ENCODE data around the gene WFIKKN1.

The WFIKKN1 gene

DNA sequence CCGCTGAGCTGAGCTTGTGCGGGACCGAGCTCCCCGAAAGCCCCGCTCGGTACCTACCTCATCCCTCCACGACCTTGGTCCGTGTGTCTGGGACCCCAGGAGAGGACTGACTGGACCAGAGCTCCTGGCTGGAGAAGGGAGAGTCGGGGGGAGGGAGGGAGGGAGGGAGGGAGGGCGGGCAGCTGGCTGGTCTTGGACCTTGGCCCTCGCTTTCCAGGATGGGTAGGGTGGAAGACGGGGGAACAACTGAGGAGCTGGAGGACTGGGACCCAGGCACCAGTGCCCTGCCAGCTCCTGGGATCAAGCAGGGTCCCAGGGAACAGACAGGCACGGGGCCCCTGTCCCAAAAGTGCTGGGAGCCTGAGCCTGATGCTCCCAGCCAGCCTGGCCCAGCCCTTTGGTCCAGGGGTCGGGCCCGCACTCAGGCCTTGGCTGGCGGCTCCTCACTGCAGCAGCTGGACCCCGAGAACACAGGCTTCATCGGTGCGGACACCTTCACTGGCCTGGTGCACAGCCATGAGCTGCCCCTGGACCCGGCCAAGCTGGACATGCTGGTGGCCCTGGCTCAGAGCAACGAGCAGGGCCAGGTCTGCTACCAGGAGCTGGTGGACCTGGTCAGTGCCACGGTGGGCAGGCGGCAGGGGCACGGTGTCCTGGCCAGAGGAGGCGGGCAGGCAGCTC is 45.2 kb downstream of the WFIKKN1 start:
- no peak for DNase-seq

DNA sequence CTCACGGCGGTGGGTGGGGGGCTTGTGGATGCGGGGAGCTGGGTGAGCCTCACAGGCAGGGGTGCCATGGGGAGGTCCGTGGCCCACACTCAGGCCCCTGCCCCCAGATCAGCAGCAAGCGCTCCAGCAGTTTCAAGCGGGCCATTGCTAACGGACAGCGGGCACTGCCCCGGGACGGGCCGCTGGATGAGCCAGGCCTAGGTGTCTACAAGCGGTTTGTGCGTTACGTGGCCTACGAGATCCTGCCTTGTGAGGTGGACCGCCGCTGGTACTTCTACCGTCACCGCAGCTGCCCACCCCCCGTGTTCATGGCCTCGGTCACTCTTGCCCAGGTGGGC is 45.7 kb downstream of the WFIKKN1 start:
- no peak for DNase-seq

DNA sequence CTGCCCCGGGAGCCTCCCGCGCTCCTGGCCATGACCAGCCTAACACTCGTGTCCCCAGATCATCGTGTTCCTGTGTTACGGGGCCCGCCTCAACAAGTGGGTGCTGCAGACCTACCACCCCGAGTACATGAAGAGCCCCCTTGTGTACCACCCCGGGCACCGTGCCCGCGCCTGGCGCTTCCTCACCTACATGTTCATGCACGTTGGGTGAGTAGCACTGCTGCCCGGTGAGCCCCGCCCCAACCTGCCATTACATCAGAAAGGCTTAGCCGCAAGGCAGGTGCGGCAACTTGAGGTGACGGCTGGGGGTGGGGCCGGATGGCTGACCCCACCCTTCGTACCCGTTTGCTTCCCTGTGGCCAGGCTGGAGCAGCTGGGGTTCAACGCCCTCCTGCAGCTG is 46.1 kb downstream of the WFIKKN1 start:
- no peak for DNase-seq

DNA sequence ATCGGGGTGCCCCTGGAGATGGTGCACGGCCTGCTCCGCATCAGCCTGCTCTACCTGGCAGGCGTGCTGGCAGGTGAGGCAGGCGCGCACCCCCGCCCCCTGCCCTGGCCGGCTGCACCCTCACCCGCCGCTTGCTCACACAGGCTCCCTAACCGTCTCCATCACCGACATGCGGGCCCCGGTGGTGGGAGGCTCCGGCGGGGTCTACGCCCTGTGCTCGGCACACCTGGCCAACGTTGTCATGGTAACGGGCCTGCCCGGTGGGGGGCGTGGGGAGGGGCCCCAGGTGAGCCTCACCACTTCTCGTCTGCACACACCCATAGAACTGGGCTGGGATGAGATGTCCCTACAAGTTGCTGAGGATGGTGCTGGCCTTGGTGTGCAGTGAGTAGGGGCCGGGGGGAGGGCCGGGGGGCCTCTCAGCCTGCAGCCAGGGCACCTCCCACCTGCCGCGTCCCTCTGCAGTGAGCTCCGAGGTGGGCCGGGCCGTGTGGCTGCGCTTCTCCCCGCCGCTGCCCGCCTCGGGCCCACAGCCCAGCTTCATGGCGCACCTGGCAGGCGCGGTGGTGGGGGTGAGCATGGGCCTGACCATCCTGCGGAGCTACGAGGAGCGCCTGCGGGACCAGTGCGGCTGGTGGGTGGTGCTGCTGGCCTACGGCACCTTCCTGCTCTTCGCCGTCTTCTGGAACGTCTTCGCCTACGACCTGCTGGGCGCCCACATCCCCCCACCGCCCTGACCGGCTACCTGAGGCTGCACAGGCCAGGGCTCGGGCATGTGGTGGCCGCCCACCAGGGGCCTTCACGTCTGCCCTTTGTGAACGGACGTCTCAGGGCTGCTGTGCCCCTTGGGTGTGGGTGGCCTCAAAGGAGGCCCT is 46.8 kb downstream of the WFIKKN1 start:
- no peak for DNase-seq

DNA sequence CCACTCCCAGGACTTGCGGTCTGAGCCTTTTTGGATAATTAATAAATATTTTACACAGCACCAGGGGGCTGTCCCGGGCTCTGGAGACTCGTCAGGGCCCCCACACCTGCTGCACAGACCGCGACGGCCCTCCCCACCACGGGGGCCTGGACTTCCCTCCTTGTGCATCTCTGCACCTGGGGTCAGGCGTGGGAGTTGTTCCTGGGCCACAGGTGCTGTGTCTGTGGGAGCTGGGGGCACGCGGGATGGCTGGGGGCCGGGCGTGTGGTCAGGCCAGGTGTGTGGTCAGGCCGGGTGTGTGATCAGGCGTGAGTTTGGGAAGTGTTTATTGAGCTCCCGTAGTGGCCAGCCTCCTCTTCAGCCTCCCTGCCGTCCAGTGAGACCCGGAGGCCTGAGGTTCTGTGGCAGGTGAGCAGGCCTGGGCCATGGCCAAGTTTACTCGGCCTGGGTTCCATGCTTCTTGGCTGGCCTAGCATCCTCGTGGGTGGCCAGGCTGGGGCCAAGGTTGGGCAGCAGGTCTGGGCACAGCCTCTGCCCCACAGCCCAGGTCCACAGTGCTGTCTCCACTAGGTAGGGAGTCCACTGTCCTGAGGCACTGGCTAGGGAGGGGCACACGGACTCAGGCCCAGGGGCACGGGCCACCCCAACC is 47.5 kb downstream of the WFIKKN1 start:
- DNase-seq, result no peak

DNA sequence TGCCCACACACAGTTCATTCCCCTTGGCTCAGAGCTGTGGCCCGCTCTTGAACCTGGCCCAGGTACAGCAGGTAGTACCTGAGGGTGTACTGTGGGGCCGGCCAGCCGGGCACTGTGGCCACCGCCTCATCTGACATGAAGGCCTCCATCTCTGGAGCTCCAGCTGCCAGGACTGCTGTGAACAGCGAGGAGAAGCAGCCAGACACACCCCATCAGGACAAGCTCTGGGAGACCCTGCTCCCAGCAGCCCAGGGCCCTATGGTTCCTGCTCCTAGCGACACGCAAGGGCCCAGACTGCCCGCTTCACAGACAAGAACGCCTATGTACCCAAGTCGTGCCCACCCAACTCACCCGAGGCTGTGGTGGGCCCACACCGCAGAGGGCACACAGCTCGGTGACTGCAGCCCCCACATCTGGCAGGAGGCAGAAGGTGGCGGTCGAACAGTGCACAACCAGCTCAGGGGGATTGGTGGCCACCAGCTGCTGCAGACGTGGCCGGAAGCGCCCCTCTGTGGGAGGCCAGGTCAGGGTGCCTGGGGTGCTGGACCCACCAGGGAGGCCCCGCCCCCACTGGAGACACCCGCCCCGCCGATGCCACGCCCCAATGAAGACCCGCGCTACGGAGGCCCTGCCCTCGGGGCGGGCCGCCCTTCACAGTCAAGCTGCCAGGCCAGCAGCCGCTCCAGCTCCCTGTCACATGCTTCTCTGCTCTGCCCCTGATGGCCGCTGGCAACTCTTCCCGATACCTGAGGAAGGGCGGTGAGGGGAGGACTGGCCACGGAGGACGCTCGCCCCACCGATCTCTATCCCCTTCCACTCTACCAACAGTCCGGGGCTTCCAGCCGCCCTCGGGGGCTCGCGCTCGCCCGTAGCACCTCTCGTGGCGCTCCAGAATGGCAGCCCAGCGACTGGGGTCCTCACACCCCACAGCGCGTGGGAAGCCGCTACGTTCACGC is 48.4 kb downstream of the WFIKKN1 start:
- DNase-seq, result no peak

DNA sequence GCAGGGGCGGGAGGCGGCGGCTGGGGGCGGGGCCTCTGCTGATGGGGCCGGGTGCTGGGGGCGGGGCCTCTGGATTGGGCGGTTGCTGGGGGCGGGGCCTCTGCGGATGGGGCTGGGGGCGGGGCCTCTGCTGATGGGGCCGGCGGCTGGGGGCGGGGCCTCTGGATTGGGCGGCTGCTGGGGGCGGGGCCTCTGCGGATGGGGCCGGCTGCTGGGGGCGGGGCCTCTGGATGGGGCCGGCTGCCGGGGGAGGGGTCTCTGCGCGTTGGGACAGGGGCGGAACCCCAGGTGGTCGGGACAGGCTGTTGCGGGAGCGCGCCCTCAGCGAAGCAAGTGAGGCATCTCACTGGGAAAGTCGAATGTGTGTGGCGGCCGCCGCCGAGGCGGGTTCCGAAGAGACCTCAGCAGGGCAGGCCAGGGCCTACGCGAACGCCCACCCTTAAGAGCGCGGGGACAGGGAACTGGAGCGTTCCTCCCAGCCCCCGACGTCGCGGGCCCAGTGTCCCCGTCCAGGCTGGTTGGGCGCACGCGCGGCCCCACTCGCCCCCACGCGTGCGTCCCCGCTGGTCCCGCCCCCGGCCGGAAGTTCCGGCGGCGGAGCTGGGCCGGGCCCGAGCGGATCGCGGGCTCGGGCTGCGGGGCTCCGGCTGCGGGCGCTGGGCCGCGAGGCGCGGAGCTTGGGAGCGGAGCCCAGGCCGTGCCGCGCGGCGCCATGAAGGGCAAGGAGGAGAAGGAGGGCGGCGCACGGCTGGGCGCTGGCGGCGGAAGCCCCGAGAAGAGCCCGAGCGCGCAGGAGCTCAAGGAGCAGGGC is 49.2 kb downstream of the WFIKKN1 start, which contains the start of gene STUB1:
Gene STUB1, plus strand, starts transcription at position 597 of the 811 bp plus-strand sequence. Its CDS starts 116 bp downstream, at position 713.
- peak; percentile 94 for DNase-seq

DNA sequence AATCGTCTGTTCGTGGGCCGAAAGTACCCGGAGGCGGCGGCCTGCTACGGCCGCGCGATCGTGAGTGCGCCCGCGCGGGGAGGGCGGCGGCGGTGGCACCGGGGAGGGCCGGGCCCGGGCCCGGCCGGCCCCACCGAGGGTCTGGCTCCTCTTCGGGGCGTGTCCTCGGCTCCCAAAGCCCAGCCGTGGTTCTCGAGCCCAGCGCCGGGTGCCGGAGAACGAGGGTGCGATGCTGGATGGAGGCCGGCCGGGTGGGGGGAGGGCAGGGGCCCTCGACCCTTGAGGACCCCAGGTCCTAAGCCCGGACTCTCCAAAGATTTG is 49.8 kb downstream of the WFIKKN1 start:
- no peak for DNase-seq

DNA sequence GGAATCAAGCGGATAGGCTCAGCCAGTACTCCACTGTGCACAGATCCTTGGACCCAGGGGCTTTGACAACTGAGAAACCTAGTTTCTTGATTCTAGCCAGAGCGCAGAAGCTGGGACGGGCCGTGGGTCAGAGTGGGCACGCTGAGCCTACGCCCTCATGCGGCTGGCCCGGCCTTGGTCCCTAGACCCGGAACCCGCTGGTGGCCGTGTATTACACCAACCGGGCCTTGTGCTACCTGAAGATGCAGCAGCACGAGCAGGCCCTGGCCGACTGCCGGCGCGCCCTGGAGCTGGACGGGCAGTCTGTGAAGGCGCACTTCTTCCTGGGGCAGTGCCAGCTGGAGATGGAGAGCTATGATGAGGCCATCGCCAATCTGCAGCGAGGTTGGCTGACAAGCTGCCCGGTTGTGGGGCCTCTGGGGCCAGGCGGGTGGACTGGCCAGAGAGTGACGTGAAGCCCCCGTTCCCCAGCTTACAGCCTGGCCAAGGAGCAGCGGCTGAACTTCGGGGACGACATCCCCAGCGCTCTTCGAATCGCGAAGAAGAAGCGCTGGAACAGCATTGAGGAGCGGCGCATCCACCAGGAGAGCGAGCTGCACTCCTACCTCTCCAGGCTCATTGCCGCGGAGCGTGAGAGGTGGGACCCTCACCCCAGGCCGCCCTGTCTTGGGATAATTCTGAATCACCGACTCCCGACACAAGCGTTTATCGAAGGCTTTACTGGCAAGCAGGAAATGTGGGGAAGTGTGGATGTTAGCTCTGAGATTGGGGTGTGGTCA is 50.4 kb downstream of the WFIKKN1 start:
- DNase-seq, result peak; percentile 70

DNA sequence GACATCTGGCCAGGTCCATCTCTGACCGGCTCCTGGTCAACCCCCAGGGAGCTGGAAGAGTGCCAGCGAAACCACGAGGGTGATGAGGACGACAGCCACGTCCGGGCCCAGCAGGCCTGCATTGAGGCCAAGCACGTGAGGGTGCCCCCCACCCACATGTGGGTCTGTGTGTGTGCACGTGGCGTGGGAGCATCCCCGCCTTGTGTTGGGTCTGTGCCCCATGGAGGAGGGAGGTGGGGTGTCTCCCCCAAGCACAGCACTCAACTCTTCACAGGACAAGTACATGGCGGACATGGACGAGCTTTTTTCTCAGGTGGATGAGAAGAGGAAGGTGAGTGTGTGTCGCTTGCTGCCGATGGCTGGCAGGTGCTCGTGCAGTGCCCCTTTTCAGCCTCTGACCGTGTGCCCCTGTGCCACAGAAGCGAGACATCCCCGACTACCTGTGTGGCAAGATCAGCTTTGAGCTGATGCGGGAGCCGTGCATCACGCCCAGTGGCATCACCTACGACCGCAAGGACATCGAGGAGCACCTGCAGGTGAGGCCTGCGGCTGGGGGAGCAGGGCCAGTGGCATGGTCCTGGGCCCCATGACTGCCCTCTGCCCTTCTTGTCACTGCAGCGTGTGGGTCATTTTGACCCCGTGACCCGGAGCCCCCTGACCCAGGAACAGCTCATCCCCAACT is 51.1 kb downstream of the WFIKKN1 start:
- DNase-seq, result no peak

DNA sequence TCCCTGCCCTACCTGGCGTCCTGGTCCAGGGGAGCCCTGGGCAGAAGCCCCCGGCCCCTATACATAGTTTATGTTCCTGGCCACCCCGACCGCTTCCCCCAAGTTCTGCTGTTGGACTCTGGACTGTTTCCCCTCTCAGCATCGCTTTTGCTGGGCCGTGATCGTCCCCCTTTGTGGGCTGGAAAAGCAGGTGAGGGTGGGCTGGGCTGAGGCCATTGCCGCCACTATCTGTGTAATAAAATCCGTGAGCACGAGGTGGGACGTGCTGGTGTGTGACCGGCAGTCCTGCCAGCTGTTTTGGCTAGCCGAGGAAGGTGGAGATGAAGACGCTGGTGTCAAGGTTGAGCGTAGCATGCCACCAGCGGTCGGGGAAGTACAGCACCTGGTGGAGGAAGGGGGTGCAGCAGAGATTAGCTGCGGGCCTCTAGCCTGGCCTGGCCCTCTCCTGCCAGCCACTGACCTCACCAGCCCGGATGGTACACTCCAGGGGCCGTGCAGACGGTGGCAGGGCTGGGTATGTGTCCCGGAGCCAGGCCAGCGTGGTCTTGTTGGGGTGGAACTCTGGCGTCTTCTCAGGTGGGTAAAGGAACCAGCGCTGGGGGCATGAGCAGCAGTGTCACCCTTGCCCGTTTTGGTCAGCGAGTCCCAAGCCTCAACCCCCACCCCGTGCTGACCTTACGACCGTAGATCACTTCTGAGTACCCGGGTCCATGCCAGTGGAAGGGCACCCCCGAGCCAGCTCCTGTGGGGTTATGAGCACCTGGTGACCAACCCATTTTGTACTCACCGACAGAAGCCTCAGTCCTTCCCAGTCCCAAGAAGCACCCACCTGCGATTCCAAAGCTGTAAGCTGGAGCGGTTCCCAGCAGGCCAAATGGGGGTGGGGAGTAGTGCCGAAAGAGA is 52.0 kb downstream of the WFIKKN1 start:
- DNase-seq, result no peak

DNA sequence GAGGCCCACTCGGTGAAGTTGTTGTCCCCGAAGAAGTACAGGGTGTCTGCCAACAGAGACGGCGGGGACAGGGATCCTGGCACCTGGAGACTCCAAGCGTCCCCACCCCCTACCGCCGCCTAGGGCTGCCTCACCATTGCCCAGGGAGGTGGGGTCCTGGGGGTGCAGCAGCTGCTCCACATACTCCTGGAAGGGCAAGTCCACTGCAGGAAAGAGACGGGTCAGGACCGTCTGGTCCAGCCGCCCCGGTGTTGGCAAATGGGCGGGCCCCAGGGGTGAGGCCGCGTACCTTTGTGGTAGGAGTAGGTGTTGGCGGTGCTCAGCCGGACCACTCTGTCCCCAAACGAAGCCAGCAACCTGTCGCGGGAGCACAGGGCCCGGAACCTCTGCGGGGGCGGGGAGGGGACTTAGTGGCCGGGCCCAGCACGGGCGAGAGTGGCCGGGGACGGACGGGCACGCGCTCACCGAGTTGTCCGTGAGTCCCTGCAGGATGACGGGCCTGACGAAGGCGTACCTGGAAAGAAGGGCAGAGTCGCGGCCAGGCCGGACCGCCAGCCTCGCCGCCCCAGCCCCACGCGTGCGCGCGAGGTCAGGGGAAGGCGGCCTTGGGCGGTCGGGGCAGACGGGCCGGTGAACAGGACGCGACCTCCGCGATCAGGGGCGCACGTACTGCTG is 52.7 kb downstream of the WFIKKN1 start:
- DNase-seq, result no peak

All from activated CD8-positive, alpha-beta memory T cell treated with anti-CD3 and anti-CD28 coated beads for 24 hours (primary cell).